HL-60 (cell line): ENCODE data around the gene LENEP.

Experiments
- DNase-seq, 2 experiments: peaks; one replicate each; pipeline ENCODE4 v3.0.0-alpha.2; 2010 to 2020; ENCODE audit warnings: low read depth in 1 of 2, low spot score in 1 of 2
- H3K27ac ChIP-seq: fragments of 250-450 bp; sonication (Bioruptor Pico); replicated peaks from 2 replicates; pipeline ENCODE4 v1.5.1; 2020; ENCODE audit warnings: mild to moderate bottlenecking, moderate library complexity
- H3K27me3 ChIP-seq: fragments of 250-450 bp; sonication (Bioruptor Pico); 2 replicates; pipeline ENCODE4 v1.5.1; 2021; ENCODE audit warnings: mild to moderate bottlenecking, moderate library complexity; ENCODE audit not compliant: insufficient read depth, poor library complexity, severe bottlenecking
- H3K4me3 ChIP-seq: replicated peaks from 2 replicates; pipeline ENCODE4 v1.5.1; 2011; ENCODE audit warnings: mild to moderate bottlenecking, control low read depth, low read length; ENCODE audit not compliant: insufficient read depth
- GABPA ChIP-seq: IDR thresholded peaks from 2 replicates; pipeline ENCODE4 v1.6.1; 2012; ENCODE audit warnings: low read depth
- POLR2AphosphoS5 ChIP-seq: IDR thresholded peaks from 2 replicates; pipeline ENCODE4 v1.6.1; 2012; ENCODE audit warnings: low read depth
- SPI1 ChIP-seq: IDR thresholded peaks from 2 replicates; pipeline ENCODE4 v1.6.1; 2012; ENCODE audit warnings: low read depth, mild to moderate bottlenecking, borderline replicate concordance
- TF ChIP-seq, protein P1 (sequence below): IDR thresholded peaks from one replicate; pipeline ENCODE4 v1.5.1; 2011; ENCODE audit warnings: low read length, control low read depth, inconsistent platforms; ENCODE audit not compliant: insufficient read depth
- TF ChIP-seq, protein P2 (sequence below): IDR thresholded peaks from 2 replicates; pipeline ENCODE4 v1.6.1; 2012; ENCODE audit warnings: low read depth; ENCODE audit not compliant: insufficient replicate concordance

The LENEP gene

DNA sequence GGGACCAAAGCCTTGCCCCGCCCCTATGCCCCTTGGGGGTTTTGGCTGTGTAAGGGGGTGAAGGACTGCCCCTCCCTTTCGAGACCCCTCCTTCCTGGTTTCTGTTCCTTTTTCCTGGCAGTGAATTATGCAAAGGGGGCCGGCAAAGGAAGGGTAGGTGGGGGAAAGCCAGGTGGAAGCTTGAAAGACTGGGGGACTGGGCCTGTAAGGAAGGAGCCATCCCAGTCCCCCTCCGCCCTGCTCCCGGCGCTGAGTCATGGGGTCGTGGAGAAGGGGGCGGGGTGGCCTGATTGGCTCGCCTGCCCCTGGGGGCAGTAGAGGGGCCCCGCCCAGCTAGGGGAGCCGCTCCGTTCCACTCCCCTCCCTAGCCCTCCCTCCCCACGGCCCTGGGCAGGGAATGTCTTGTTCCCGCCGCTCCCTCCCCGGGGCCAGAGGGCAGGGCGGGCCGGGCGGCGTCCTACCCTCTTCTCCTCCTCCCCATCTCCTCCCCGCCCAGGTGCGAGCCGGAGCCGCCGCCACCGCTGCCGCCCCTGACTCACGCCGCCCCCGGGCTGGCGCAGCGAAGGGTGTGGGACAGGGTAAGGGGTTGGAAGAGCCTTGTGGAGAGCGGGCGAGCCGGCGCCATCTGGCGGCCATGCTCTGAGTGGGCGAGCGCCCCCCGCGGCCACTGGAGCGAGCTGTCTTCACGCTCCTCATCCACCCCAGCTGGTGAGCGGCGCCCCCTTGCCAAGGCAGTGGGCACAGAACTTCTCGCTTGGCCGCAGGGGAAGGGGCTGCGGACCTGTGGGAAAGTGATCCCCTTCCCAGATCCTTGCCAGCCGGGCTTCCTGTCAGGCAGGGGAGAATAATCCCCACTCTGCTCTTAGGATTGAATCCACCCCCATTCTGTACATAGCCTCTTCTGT, 23.9 kb downstream of the LENEP start:
- peak; percentile 80 to 86 for DNase-seq
- Histone ChIP-seq H3K4me3 (peak overlapping the region; percentile 15), H3K27me3 (no peaks in the 10 kb centered on the region), H3K27ac (peak overlapping the region; percentile 47)
- TF ChIP-seq, protein P1, sequence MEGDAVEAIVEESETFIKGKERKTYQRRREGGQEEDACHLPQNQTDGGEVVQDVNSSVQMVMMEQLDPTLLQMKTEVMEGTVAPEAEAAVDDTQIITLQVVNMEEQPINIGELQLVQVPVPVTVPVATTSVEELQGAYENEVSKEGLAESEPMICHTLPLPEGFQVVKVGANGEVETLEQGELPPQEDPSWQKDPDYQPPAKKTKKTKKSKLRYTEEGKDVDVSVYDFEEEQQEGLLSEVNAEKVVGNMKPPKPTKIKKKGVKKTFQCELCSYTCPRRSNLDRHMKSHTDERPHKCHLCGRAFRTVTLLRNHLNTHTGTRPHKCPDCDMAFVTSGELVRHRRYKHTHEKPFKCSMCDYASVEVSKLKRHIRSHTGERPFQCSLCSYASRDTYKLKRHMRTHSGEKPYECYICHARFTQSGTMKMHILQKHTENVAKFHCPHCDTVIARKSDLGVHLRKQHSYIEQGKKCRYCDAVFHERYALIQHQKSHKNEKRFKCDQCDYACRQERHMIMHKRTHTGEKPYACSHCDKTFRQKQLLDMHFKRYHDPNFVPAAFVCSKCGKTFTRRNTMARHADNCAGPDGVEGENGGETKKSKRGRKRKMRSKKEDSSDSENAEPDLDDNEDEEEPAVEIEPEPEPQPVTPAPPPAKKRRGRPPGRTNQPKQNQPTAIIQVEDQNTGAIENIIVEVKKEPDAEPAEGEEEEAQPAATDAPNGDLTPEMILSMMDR, result peak; percentile 97
- TF ChIP-seq SPI1 (no peak), POLR2AphosphoS5 (peak; percentile 95), GABPA (no peak)
- TF ChIP-seq, protein P2, sequence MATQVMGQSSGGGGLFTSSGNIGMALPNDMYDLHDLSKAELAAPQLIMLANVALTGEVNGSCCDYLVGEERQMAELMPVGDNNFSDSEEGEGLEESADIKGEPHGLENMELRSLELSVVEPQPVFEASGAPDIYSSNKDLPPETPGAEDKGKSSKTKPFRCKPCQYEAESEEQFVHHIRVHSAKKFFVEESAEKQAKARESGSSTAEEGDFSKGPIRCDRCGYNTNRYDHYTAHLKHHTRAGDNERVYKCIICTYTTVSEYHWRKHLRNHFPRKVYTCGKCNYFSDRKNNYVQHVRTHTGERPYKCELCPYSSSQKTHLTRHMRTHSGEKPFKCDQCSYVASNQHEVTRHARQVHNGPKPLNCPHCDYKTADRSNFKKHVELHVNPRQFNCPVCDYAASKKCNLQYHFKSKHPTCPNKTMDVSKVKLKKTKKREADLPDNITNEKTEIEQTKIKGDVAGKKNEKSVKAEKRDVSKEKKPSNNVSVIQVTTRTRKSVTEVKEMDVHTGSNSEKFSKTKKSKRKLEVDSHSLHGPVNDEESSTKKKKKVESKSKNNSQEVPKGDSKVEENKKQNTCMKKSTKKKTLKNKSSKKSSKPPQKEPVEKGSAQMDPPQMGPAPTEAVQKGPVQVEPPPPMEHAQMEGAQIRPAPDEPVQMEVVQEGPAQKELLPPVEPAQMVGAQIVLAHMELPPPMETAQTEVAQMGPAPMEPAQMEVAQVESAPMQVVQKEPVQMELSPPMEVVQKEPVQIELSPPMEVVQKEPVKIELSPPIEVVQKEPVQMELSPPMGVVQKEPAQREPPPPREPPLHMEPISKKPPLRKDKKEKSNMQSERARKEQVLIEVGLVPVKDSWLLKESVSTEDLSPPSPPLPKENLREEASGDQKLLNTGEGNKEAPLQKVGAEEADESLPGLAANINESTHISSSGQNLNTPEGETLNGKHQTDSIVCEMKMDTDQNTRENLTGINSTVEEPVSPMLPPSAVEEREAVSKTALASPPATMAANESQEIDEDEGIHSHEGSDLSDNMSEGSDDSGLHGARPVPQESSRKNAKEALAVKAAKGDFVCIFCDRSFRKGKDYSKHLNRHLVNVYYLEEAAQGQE, result no peak

DNA sequence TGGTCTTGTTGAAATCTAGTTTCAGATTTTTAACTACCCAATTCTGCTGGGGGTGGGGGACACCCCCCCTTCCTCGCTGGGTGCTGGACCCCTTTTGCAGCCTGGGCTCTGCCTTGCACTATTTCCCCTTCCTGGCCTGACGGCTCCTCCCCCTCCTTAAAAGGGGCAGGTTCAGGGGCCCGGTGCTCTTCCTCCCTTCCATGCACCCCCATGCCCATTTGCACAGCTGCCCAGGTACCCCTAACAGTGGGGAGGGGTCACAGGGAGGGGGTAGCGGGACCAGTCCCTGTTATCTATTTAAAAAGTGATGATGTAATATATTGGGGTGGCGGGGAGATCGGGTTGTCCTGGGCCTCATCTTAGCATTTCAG, 24.5 kb downstream of the LENEP start:
- no peaks in the 10 kb centered on the region for H3K27me3 ChIP-seq
- H3K4me3 ChIP-seq, result no peak overlapping the region
- peak overlapping the region; percentile 47; the same call in 1 of the 2 replicates for H3K27ac ChIP-seq

DNA sequence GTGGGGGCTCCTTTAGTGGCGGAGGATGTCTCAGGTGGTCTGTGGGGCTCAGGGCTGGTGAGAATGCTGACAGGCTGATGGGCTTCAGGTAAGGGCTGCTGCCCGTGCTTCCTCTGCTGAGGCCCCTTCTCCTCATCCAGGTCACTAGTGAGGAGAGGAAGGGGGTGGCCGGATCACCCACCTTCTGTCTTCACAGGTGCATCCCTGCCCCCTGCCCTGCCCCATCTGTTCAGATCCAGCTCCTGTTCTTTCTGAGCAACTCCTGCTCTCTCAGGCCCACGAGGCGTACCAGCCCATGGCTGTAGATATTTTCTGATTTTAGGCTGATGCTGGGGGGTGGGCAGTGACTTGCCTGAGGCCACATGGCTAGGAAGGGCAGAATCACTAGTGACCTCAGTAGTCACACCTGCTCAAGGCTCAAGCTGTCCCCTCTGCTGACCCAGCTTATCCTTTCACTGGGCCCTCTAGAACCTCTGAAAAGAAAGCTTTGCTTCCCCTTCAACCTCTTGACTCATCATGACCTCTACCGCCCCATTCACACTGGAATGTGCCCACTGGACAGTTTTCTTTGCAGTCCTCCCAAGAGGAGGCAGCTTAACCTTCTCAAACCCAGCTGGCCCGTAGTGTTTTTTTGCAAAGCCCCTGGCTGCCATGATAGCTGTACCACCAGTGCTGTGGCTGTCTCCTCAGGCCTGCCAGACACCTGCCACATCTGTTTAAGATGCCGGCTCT, 25.4 kb downstream of the LENEP start:
- Histone ChIP-seq H3K27ac (no peak overlapping the region), H3K4me3 (no peak overlapping the region), H3K27me3 (no peaks in the 10 kb centered on the region)
- DNase-seq, result peak in 1 of 2 experiments; percentile 20
- TF ChIP-seq SPI1 (no peak), GABPA (no peak), POLR2AphosphoS5 (no peak; the same call in 1 of the 2 replicates)
- TF ChIP-seq, protein P1, result no peak
- TF ChIP-seq, protein P2, result no peak

More for the DNA sequence above, 24.5 kb downstream of the LENEP start:
- DNase-seq, result peak in 1 of 2 experiments; percentile 55
- TF ChIP-seq POLR2AphosphoS5, result no peak
- no peak for TF ChIP-seq GABPA
- no peak for TF ChIP-seq SPI1
- TF ChIP-seq, protein P2, result no peak
- TF ChIP-seq, protein P1, result no peak
